GOT3 (cell line): ENCODE data around the gene GOLGA7B.

ENCODE experiments used
- DNase-seq: peaks from one replicate; lab custom pipeline; 2025; ENCODE audit warnings: mixed read lengths; lab: John Stamatoyannopoulos, UW

The GOLGA7B gene

DNA sequence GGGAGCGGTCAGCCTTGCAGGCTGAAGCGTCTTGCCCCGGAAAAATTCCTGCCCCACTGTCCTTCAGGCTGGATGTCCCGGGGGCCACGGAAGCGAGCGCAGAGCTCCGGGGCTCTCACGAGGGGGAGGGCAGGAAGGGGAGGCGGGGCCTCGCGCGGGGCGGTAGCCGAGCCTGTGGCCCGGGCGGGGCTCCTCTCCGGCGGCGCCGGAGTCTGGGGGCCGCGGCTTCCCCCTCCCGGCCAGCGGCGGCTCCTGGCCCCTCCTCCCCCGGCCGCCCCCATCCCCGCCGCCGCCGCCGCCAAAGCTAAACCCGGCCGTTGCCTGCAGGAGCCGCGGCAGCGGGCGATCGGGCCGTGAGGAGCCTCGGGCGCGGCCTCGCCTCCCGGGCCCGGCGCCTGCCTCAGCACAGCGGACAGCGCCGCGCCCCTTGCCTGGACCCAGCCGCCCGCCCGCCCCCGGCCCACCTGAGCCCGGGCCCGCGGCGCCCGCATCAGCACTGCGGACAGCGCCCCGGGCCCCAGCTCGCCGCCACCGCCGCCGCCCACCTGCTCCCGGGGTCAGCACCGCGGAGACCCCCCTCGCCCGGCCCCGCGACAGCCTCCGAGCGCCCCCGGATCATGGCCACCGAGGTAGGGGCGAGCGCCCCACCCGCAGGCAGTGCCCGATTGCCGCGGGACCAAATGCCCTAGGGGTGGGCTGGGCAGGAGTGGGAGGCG is at the start of gene GOLGA7B:
TSS of gene GOLGA7B (plus strand) at position 157 of the 716 bp plus-strand sequence. CDS start at position 618, 461 bp downstream.
- DNase-seq = no peak

DNA sequence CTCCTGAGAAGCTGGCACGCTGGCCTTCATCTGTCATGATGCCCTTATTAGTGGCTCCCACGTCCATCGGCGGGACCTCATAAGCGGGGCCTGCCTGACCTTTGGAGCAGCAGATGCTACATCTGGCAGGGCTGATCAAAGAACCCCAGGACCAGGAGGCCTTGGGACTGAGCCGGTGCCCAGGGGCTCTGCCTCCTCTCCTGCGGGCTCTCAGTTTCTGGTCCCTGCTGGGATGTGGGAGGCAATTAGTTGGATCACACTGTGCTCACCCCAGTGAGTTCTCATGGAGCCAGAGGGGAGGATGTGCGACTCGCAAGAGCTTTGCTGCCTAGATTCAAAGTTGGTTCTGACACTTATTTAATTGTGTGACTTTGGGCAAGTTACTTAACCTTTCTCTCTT is 49.2 kb upstream of the GOLGA7B start:
- DNase-seq = no peak

DNA sequence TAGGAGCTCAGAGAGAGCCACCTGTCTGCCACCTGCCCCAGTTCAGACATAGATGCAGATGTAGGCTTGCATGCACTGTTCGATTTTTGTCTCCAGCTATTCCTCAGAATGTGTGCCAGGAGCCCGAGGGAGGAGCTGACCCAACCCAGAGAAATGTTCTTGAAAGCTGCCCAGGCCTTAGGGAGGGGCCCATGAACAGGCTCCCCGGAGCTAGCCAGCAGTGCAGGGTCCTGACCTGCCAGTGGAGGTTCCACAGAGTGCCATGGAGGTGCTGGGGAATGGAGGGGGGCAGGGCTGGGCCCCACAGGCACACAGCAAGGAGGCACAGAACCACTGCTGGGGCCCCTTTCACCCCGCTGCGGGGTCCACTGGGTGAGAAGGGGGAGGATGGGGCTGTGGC is 48.2 kb upstream of the GOLGA7B start:
- DNase-seq = no peak

DNA sequence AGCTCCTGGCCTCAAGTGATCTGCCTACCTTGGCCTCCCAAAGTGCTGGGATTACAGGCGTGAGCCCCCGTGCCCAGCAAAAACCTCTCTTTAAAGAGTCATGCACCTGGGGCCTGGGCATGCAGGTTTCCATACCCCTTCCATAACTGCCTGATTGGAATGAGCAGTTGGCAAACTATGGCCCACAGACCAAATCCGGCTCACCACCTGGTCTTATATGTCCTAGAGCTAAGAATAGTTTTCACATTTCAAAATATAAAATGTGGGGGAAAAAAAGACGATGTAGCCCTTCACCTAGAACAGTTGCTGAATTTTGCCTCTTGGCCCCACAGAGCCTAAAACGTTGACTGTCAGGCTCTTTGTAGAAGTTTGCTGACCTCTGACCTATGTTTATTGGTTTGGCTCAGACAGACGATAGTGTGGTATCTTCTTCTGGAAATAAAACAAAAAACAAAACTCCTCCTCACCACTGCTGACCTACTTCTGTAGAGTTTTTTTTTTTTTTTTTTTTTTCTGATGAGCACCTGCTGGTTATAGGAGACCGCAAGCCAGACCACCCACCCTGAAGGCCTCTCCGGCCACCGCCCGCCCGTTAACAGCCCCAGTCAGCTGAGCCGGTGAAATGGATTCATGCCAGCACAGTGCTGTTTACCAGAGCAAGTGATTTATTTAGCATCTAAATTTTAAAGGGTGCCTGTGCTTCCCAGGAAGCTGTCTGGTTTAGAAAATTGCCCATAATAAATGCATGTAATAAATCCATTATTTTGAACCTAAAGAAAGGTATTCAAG is 44.4 kb upstream of the GOLGA7B start:
- DNase-seq = no peak

DNA sequence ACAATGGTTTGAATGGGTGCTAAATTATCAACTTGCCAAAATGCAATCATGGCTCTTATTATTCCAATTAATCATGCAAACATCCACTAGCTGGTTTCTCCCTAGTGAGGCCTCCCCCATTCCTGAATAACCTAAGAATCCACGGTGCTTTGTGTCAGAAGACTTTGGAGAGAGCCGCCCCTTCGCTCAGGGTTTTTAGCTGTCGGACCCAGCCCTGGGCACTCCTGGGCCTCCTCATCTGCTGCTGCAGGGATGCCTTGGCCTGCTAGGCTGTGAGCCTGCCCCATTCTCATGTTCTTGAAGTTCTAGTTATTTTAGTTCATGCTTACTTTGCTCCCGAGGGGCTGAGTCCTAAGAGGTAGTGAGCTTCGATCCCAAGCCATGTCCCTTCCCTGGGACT is 43.7 kb upstream of the GOLGA7B start:
- no peak for DNase-seq

DNA sequence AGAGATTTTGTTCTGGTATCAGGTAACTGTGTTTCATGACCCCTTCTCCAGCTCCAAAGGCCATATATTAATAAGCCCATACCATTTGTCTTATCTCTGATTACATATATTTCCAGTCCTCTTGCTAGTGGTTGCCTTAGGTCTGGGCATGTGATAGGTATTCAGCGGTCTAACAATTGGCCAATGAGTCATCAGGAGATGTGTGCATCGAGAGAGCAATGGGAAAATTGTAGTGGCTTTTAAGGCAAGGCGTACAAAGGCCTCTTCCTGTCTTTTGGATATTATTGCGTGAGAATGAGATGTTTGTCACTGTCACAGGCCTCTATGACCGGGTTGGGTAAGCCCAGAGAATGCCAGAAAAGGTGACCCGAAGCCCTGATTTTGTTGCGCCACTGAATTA is 39.2 kb upstream of the GOLGA7B start:
- no peak for DNase-seq

DNA sequence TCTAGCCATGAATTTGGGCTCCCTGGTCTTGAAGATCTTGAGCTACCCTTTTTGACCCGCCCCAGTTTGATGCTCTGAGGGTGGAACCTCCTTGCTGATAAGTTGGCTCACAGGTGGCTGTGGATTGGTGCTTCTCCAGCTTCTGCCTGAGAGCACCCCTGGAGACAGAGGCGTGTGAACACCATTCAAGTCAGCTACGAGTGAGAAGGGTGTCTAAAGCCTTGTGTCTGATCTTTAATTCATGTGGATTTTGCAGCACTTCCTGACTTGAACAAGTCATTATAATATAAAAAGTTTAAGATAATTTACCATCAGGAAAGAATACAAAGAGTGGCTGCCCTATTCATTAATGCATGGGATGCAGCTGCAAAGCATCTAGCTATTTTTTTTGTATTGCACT is 37.7 kb upstream of the GOLGA7B start:
- DNase-seq = no peak

DNA sequence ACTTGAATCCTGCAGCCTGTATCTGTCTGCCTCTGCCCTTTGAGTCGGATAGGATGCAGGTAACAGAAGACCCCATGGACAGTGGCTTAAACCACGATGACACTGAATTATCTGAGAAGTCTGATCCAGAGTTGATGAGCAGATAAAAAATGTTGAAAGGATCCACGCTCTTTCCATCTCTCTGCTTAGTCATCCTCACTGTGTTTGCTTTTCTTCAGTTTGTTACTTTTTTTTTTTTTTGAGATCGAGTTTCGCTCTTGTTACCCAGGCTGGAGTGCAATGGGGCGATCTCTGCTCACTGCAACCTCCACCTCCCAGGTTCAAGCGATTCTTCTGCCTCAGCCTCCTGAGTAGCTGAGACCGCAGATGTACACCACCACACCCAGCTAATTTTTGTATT is 36.9 kb upstream of the GOLGA7B start:
- no peak for DNase-seq

DNA sequence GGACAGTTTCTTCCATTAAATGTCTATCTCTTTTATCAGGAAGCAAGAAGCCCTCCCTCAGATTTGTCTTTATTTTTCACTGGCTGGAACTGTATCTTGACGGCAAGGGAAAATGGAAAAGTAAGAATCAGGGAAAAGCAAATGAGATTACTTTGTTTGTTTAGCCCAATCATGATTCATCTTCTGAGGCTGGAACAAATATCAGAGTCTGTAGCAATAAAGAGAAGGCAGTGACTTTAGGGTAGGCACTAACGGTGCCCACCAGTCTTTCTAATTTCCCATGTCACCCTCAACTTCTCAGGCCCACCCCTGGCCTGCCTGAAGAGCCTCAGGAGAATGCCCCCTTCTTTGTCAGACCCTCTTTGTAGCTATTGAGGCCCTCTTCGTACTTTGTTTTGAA is 36.3 kb upstream of the GOLGA7B start:
- no peak for DNase-seq

DNA sequence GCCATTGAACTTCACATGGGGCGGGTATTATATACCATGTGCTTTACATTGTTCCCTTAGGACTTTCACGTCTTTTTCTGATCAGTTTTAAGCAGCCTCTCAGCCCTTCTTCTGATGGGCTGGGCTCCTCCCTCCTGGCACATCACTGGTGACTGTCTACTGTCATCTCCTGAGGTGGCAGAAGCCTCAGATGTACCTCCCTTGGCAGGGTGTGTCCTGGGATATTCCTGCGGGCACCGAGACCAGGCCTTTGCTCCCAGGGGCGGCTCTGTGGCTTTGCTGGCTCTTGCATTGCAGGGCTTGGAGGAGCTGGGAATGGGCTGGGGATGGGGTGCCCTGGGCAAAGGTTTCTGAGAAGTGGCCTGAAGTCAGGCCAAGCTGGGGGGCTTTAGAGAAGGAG is 34.6 kb upstream of the GOLGA7B start:
- no peak for DNase-seq

DNA sequence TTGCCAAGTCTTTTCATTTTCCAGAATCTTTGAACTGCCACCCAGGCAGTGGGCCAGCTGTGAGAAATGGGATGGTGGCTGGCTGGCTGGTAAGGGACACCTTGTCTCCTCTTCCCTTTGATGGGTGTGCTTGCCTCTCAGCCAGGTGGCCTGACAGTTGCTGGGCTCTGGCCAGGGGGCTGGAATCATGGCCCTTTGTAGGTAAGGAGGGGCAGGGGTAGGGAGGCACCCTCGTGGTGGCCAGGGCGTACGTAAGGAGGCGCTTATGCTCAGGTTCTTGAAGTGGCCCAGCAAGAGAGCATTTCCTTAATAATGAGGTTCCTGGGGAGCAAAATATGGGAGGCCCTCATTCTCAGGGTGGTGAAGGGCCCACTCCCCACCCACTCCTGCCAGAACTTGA is 33.0 kb upstream of the GOLGA7B start:
- no peak for DNase-seq

DNA sequence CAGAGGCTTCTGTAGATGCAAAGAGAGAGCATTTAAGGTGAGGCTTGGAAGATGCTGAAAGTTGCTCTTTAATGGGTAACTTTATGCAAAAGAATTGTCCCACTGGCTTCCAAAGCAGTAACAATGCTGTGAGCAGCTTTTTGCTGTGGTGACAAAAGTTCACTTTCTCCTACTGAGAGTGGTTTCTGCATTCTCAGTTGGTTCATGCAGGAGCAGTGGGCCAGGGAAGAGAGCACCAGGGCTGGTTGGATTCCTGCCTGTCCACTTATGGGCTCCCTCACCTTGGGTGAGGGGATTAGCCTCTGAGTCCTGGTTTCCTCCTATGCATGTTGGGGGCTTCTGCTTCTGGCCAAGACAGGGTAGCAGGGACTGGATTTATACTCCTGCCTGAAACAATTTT is 31.1 kb upstream of the GOLGA7B start:
- DNase-seq = no peak

DNA sequence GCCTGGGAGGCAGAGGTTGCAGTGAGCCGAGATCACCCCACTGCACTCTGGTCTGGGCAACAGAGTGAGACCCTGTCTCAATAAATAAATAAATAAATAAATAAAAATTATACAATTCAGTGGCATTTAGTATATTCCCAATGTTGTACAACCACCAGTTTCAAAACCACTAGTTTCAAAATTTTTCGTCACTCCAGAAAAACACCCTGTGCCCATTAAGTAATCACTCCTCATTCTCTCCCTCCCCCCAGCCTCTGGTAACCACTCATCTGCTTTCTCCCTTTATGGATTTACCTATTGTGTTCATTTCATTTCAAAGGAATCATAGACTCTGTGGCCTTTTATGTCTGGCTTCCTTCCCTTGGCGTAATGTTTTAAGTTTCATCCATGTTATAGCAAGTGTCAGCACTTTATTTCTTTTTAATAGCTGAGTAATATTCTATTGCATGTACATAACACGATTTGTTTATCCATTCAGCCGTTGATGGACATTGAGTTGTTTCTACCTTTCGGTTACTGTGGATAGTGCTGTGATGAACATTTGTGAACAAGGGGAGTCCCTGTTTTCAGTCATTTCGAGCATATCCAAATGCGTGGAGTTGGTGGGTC is 29.4 kb upstream of the GOLGA7B start:
- DNase-seq = no peak

DNA sequence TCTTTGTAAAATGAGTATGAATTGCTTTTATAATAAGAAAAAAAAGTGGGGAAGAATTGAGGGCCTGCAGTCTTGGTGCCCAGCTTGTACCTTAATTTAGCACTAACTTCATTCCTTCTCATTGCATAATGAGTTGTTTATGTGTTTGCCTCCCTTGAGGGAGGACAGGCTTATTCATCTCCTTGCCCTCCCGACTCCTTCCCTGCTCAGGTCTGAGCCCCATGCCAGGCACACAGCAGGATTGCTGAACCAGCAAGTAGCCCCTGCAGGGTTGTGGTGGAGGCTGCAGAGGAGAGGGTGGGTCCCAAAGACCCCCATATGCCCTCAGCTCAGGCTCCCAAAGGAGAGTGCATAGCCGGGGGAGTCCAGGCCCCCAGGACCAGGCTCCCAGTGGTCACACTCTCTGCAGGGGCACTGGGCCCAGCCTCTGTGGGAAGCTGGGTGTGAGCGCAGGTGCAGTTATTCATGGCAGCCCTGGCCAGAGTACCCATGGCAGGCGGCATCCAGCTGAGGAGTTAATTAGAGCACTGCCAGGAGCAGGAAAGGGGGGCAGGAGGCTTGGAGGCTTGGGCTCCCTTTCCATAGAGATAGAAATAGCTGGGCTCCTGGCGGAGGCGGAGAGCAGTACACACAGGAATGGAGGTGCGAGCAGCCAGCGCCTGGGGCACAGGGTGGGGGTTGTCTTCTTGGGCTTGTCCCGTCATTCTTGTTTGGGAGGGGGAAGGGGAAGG is 28.2 kb upstream of the GOLGA7B start:
- no peak for DNase-seq

DNA sequence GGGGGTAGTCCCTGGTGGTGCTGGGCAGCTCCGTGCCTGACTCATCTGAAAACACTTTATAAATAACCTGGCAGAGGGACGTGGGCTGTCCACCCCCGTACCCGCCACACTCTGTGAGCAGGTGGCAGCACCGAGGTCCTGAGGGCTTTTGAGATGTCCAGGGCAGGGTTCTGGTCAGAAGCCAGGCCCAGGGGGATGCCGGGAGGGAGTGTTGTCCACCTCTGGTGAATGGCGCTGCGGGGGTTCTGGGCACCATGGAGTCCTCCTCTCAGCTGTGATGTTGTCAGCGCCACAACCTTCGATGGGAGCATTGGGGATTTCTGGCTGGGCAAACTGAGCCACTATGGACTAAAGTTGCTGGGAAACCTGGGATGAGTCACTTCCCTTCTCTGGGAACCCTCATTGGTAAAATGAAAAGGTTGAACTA is 27.4 kb upstream of the GOLGA7B start:
- no peak for DNase-seq

DNA sequence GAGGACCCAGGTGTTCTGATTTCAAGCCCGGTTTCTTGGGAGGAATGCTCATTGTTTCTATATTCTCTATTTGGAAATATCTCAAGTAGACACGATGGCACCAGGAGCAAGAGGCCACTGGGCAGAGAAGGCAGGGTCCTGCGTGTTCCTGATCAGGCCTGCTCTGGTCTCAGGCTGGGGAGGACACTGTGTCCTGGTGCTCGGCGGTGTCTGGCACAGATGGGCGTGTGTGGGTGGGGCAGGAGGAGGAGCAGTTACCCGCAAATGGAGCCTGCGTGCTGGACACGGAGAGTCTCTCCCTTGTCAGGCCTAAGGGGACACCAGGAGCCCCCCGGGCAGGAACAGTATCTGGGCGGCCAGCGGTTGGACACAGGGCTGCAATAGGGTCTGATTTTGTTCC is 25.9 kb upstream of the GOLGA7B start:
- no peak for DNase-seq

DNA sequence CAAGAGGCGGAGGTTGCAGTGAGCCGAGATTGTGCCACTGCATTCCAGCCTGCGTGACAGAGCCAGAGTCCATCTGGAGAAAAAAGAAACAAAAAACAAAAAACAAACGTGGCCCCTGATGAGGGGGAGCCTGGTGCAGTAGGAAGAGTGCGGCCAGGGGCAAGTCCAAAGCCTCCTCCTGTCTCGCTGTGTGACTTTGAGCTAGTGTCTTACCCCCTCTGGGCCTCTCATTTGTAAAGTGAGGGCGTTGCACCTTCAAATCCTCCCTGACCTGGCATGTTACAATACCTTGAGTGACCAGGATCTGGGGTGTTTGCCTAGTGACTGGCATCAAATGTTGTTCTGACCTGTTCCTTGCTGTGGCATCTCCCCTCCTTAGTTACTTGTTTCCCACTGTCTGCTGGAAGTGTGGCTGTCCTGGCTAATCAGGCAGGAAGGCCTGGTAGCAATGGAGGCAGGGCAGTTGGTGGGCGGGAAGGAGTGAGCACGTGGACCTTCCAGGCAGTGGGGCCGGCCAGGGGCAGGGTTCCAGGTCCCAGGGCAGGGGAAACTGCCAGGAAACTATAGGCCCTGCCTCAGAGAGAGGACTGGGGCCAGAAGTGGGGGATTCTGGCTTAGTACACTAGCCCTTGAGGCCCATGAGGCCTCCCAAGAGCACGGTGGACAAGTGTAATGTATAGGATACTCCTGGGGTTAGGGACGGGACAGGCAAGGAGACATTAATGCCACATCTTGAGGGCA is 24.5 kb upstream of the GOLGA7B start:
- DNase-seq = no peak

DNA sequence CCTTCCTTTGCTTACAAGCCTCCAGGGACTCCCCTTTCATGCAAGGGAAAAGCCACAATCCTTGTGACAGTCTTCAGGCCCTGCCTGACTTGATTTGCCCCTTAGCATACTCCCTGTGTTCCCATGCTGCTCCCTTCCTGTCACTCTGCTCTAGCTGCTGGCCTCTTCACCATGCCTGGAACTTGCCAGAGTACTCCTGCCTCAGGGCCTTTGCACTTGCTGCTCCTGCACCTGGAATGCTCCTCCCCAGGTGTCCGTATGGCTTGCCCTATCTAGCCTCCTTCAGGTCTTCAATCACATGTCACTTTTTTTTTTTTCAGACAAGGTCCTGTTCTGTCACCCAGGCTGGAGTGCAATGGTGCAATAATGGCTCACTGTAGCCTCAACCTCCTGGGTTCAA is 22.8 kb upstream of the GOLGA7B start:
- DNase-seq = no peak

DNA sequence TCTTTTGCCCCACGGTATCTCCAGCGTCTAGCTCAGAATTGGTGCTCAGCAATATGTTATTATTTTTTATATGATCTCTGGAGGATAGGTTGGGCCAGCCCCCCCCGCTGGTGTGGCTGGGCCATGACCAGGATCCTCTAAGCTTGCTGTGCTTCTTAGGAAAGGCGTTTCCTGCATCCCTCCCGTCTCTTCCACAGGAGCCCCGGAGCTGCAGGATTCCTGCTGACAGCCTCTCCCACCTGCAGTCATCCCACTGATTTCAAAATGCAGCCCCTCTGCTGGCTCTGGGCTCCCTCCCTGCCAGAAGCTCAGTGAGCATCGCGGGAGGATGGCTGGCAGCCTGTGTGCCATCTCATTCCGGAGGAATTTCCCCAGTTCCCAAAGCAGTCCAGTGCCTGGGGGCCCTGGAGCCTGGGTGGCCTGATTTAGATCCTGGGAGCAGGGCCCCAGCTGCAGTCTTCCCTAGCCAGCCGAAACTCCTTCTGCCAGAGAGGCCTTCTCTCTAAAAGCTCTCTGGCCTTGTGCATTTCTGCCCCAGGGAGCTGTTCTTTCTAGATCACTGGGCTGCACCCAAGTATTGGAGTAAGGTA is 21.8 kb upstream of the GOLGA7B start:
- no peak for DNase-seq

DNA sequence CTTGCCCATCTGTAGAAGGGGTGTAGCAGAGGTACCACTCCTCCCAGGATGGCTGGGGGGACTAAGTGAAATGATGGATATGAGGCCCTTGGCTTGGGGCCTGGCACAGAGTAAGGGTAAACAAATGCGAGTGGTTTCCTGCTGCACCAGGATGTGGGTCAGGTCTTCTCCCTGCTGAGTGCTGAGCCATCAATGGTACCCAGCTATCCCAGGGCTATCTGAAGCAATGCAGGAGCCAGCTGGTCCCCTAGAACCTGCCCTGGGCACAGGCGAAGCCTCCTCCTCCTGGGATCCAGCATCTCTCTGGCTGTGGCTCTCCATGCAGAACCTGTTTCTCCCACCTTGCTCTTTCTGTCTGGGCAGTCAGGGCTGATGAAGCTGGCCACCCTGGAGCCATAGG is 20.9 kb upstream of the GOLGA7B start:
- DNase-seq = no peak

DNA sequence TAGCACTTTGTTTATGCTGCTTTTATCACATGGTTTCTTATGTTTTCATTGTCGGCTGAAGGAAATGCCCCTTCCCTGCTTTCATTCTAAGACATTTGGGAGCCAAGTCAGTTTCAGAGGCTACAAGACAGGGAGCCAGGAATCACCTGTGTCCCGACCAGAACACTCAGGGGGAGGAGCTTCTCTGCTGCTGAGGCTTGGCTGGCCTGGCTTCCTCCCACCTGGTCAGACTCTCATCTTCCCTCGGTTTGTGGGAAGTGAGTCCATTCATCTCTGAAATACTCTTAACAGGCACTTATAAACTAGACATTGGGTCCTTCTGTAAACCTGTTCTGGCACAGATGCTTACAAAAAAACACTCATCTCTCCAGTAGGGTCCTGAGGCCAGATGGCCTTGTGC is 19.6 kb upstream of the GOLGA7B start:
- no peak for DNase-seq
